Measurements from ENCODE around the gene FBXO21.
"Not testable (repeated sequence)": the region's sequence is repeated elsewhere in the genome, so short reads cannot be mapped to it uniquely, and the experiment has no call there.

GRCh38 chr12:117095191-117095590 is 95.1 kb downstream of the FBXO21 start:
- not testable (repeated sequence) for TF ChIP-seq CTCF (conservative IDR thresholded peaks at IDR 0.05; ENCODE audit: low read depth, low read length); CEBPB (IDR thresholded peaks at IDR 0.05; ENCODE audit: low read depth, low read length); BHLHE40 (IDR thresholded peaks at IDR 0.05; ENCODE audit: low read depth, low read length); MAFK (IDR thresholded peaks at IDR 0.05; ENCODE audit: low read depth, low read length); MAZ (IDR thresholded peaks at IDR 0.05; ENCODE audit: borderline replicate concordance, low read depth, low read length)
